GM11168 (cell line): ENCODE data around the gene FYCO1.

Experiments used
- in situ Hi-C: fragments of 300-500 bp; cut with MboI; formaldehyde crosslinking; loops from one replicate; pipeline ENCODE4 v1.12.0; 2022; ENCODE audit warnings: low sequenced_read_pairs; ENCODE audit not compliant: unreplicated experiment

The FYCO1 gene

GRCh38 chr3:45927881-45928280, 67.7 kb downstream of the FYCO1 start:
- in situ Hi-C loops = loop anchor here (5.0 to 25.0 kb wide), 2 partner anchors 166 to 416 kb away; no protein-coding TSS in a partner anchor

GRCh38 chr3:45923755-45924154, 71.9 kb downstream of the FYCO1 start:
- in situ Hi-C loops = loop anchor here (5.0 kb wide), 1 partner anchor 81 kb away; the partner anchor contains the start of gene LZTFL1

GRCh38 chr3:45922950-45923590, 72.6 kb downstream of the FYCO1 start:
- in situ Hi-C loops = loop anchor here (5.0 kb wide), 1 partner anchor 81 kb away; the partner anchor contains the start of gene LZTFL1

GRCh38 chr3:45922039-45922326, 73.6 kb downstream of the FYCO1 start:
- in situ Hi-C loops = loop anchor here (5.0 kb wide), 1 partner anchor 80 kb away; the partner anchor contains the start of gene LZTFL1

GRCh38 chr3:45921158-45922038, 74.2 kb downstream of the FYCO1 start:
- in situ Hi-C loops = loop anchor here (5.0 kb wide), 1 partner anchor 79 kb away; the partner anchor contains the start of gene LZTFL1

GRCh38 chr3:45917146-45917898, 78.3 kb downstream of the FYCO1 start:
- in situ Hi-C loops = no loop called here

GRCh38 chr3:45915518-45916231, 79.9 kb downstream of the FYCO1 start:
- in situ Hi-C loops = no loop called here

GRCh38 chr3:45915059-45915439, 80.6 kb downstream of the FYCO1 start:
- in situ Hi-C loops = no loop called here

GRCh38 chr3:45914362-45915058, 81.1 kb downstream of the FYCO1 start:
- in situ Hi-C loops = no loop called here

GRCh38 chr3:45912435-45912834, 83.2 kb downstream of the FYCO1 start:
- in situ Hi-C loops = no loop called here

- in situ Hi-C loops = no loop called here
Observed at GRCh38 chr3:45911511-45912226, 84.0 kb downstream of the FYCO1 start.

- in situ Hi-C loops = no loop called here
Observed at GRCh38 chr3:45910892-45911291, 84.7 kb downstream of the FYCO1 start.

GRCh38 chr3:45909542-45909941, 86.1 kb downstream of the FYCO1 start:
- in situ Hi-C loops = no loop called here

GRCh38 chr3:45908761-45909160, 86.9 kb downstream of the FYCO1 start:
- in situ Hi-C loops = no loop called here

GRCh38 chr3:45907769-45908705, 87.6 kb downstream of the FYCO1 start:
- in situ Hi-C loops = no loop called here

GRCh38 chr3:45906681-45907407, 88.8 kb downstream of the FYCO1 start:
- in situ Hi-C loops = no loop called here

GRCh38 chr3:45905755-45906154, 89.9 kb downstream of the FYCO1 start:
- in situ Hi-C loops = no loop called here
